ENCODE measurements around the gene THSD4. TPM values are rescaled to one million over a fixed set of nuclear protein-coding genes. Genes with fewer than 3 reads are reported as not detected.

THSD4 gene
- total RNA-seq, 2 experiments from 2014 or later = not detected

DNA sequence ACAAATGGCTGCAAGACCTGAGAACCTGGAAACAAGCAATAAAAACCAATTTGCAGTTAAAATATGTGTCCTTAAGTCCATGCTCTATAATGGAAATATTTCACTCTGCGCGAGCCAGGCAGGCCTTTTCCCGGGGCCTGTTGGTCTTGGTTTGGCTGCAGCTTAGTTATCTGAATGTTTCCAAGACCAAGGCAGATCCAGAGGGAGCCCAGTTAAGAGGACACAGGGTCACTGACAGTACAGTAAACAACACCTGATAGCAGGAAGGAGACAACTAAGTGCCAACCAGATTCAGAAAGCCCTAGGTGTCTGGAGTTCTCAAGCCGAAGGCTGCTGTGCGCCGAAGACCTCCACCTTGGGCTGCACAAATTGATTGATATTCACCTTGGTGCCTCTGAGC, 32.8 kb downstream of the THSD4 start:
- no peak overlapping the region for H3K27ac ChIP-seq (ENCODE audit: low read depth, low read length, poor library complexity, severe bottlenecking)
- no peaks in the 10 kb centered on the region for H3K9me3 ChIP-seq (ENCODE audit: low read length)
- no peak overlapping the region for H2AFZ ChIP-seq (ENCODE audit: low read length)
- ChIA-PET POLR2A (no interaction called here), CTCF (ENCODE audit: unreplicated experiment) (no interaction called here)
- H3K4me2 ChIP-seq (ENCODE audit: low read length) = no peak overlapping the region
- no peak for DNase-seq (ENCODE audit: low spot score)
- no peaks in the 10 kb centered on the region for H4K20me1 ChIP-seq (ENCODE audit: insufficient read depth, low read length)
- intact Hi-C loops (cut with micrococcal nuclease; ENCODE audit: unreplicated experiment) = no loop called here
- no TSS peak for BruUV-seq (replicated peaks)
- no peaks in the 10 kb centered on the region for H3K9me2 ChIP-seq (ENCODE audit: insufficient read depth, low read length)
- no peaks in the 10 kb centered on the region for H3K4me1 ChIP-seq (ENCODE audit: insufficient read depth, low read length, poor library complexity, severe bottlenecking)
- TF ChIP-seq EZH2phosphoT487 (IDR thresholded peaks at IDR 0.05; ENCODE audit: borderline replicate concordance, low read depth, low read length) = no peak
- TF ChIP-seq, protein P1, sequence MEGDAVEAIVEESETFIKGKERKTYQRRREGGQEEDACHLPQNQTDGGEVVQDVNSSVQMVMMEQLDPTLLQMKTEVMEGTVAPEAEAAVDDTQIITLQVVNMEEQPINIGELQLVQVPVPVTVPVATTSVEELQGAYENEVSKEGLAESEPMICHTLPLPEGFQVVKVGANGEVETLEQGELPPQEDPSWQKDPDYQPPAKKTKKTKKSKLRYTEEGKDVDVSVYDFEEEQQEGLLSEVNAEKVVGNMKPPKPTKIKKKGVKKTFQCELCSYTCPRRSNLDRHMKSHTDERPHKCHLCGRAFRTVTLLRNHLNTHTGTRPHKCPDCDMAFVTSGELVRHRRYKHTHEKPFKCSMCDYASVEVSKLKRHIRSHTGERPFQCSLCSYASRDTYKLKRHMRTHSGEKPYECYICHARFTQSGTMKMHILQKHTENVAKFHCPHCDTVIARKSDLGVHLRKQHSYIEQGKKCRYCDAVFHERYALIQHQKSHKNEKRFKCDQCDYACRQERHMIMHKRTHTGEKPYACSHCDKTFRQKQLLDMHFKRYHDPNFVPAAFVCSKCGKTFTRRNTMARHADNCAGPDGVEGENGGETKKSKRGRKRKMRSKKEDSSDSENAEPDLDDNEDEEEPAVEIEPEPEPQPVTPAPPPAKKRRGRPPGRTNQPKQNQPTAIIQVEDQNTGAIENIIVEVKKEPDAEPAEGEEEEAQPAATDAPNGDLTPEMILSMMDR (conservative IDR thresholded peaks at IDR 0.05; ENCODE audit: low read length) = no peak
- no peaks in the 10 kb centered on the region for H3K36me3 ChIP-seq (ENCODE audit: insufficient read depth, low read length)
- no peak overlapping the region for H3K4me3 ChIP-seq (ENCODE audit: low read depth, low read length, poor library complexity, severe bottlenecking)
- no peaks in the 10 kb centered on the region for H3K79me2 ChIP-seq (ENCODE audit: insufficient read depth, low read depth, low read length)

DNA sequence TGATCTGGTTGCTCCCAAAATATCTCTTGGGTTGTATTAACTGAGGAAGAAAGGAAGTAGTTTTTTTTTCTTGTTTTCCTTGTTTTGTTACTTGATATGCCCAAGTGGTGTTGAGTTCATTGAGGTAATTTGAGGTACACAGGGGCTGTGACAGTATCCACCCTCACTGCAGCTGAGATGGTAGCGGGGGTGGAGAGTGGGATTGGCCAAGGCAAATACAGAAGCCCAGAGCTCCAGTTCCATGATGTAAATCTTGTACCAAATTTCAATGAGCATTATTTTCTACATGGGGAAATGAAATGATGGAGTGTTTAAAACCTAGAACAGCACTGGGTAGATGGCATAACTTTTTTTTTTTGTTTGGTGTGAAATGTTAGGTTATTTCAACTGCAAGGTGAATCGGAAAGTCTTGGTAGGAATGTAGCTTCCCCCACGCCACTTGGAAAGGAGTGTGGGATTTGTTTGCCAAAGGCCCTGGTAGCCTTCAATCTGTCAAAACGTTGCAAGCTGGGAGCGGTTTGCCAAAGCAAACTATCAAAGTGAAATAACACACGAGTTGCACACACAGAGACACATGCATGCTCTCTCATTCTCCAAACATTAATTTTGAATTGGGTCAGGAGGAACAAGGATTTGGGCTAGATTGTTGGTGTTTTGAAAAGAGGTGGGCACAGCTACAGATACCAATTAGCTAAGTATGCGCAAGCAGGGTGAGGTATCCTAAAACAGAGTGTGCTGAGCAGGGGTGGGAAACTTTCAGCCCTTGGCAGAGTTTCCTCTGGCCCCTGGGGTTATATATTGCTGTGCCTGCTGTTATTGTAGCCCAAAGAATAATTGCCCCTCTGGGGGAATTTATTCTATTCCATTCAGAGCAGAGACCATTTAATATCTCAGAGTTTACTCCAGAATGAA, 34.6 kb downstream of the THSD4 start:
- Histone ChIP-seq H4K20me1 (ENCODE audit: insufficient read depth, low read length) (no peaks in the 10 kb centered on the region), H3K4me3 (ENCODE audit: low read depth, low read length, poor library complexity, severe bottlenecking) (no peak overlapping the region), H3K4me1 (ENCODE audit: insufficient read depth, low read length, poor library complexity, severe bottlenecking) (no peaks in the 10 kb centered on the region), H3K36me3 (ENCODE audit: insufficient read depth, low read length) (no peaks in the 10 kb centered on the region), H3K9me3 (ENCODE audit: low read length) (no peaks in the 10 kb centered on the region), H3K27ac (ENCODE audit: low read depth, low read length, poor library complexity, severe bottlenecking) (no peak overlapping the region), H2AFZ (ENCODE audit: low read length) (no peak overlapping the region), H3K79me2 (ENCODE audit: insufficient read depth, low read depth, low read length) (no peaks in the 10 kb centered on the region), H3K4me2 (ENCODE audit: low read length) (no peak overlapping the region), H3K9me2 (ENCODE audit: insufficient read depth, low read length) (no peaks in the 10 kb centered on the region)
- DNase-seq (ENCODE audit: low spot score) = no peak
- BruUV-seq (replicated peaks) = no TSS peak
- ChIA-PET POLR2A (interaction anchor here (0.7 to 0.9 kb wide), 2 partner anchors 8 to 111 kb away, joined by 3 read pairs; no protein-coding TSS in a partner anchor), CTCF (ENCODE audit: unreplicated experiment) (no interaction called here)
- intact Hi-C loops (cut with micrococcal nuclease; ENCODE audit: unreplicated experiment) = no loop called here
- TF ChIP-seq EZH2phosphoT487 (IDR thresholded peaks at IDR 0.05; ENCODE audit: borderline replicate concordance, low read depth, low read length) = no peak
- TF ChIP-seq, protein P1 (conservative IDR thresholded peaks at IDR 0.05; ENCODE audit: low read length) = no peak

DNA sequence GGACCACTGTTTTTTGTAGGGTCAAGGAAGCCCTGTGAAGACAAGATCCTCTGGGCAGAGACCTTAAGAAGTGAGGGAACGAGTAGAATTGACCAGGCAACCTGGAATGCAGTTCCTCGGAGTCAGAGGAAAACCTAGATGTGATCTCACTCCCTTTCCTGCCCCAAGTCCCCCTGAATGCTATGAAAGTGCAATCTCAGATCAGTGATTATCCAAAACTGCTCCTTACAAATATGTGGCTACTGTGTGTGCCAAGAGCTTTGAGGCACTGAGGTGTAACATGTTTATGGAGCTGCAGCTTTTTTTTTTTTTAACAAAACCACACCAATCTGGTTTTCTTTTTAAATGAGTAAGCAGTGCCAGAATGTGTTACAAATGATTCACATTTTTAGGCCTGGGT, 35.8 kb downstream of the THSD4 start:
- intact Hi-C loops (cut with micrococcal nuclease; ENCODE audit: unreplicated experiment) = no loop called here
- Histone ChIP-seq H4K20me1 (ENCODE audit: insufficient read depth, low read length) (no peaks in the 10 kb centered on the region), H3K27ac (ENCODE audit: low read depth, low read length, poor library complexity, severe bottlenecking) (no peak overlapping the region), H2AFZ (ENCODE audit: low read length) (no peak overlapping the region), H3K36me3 (ENCODE audit: insufficient read depth, low read length) (no peaks in the 10 kb centered on the region), H3K4me3 (ENCODE audit: low read depth, low read length, poor library complexity, severe bottlenecking) (no peak overlapping the region), H3K79me2 (ENCODE audit: insufficient read depth, low read depth, low read length) (no peaks in the 10 kb centered on the region), H3K4me2 (ENCODE audit: low read length) (no peak overlapping the region), H3K9me2 (ENCODE audit: insufficient read depth, low read length) (no peaks in the 10 kb centered on the region), H3K9me3 (ENCODE audit: low read length) (no peaks in the 10 kb centered on the region), H3K4me1 (ENCODE audit: insufficient read depth, low read length, poor library complexity, severe bottlenecking) (no peaks in the 10 kb centered on the region)
- POLR2A ChIA-PET = interaction anchor here (0.6 to 0.7 kb wide), 2 partner anchors 11 to 112 kb away, joined by 3 read pairs; no protein-coding TSS in a partner anchor
- CTCF ChIA-PET (ENCODE audit: unreplicated experiment) = no interaction called here
- no peak for DNase-seq (ENCODE audit: low spot score)
- no TSS peak for BruUV-seq (replicated peaks)
- no peak for TF ChIP-seq EZH2phosphoT487 (IDR thresholded peaks at IDR 0.05; ENCODE audit: borderline replicate concordance, low read depth, low read length)
- TF ChIP-seq, protein P1 (conservative IDR thresholded peaks at IDR 0.05; ENCODE audit: low read length) = no peak
